Aortic smooth muscle cell (primary cell): Measurements from ENCODE around the gene TLX2. TPM values are rescaled to one million over a fixed set of nuclear protein-coding genes. Genes with fewer than 3 reads are reported as not detected.

ENCODE experiments used
- total RNA-seq: library from RNA; depleted of rRNA; stranded (reverse); fragments of >200 nt; gene quantifications from 2 replicates; pipeline ENCODE4 v1.2.3, GENCODE V29; 2014

The TLX2 gene
- total RNA-seq = 0.06 TPM in 1 of 2 replicates, not detected in the other

GRCh38 chr2:74514368-74515270 lies at the start of gene TLX2:
TSS of gene TLX2 (plus strand) at chr2:74514450. CDS start at chr2:74514807, 357 bp downstream.

DNA sequence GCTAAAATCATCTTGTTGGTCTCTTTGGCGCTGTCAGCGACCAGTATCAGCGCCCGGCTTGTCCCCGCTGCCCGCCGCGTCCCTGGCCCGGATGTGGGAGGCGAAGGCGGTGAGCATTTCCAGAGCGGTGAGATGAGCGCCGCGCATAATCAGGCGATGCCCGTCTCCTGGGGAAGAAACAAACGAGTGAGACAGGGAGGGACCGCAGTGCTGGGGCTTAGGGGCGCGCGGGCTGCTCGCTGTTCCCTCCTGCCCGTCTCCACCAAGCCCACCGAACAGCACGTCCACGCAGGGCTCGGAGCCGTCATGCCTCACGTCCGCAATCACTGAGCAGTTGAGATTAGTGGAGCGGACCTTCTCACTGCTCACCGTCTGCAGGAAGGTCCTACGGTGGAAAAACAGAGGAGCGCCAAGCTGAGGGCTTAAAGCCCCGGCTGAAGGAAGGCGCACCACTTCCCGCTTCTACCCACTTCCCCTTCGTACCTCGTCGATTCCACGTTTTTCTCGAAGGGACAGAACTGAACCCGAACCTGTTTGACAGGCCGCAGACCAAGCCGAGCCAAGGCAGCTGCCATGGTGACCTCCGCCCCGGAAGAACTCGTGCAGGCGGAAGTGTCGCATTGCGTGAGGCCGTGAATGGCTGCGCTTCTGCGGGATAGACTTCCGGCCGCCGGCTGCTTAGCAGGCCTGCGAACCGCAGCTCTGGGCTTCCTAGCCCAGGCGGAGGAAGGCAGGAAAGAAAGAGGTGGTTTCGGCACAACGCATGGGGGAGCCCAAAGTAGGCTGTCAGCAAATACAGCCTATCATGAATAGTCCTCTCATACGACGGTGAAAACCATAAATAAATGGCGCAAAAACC lies 41.9 kb upstream of the TLX2 start, which contains the start of gene MRPL53:
Gene MRPL53, minus strand, starts transcription at position 595 of the 859 bp plus-strand sequence. Its CDS starts 20 bp downstream, at position 575.

GRCh38 chr2:74482801-74483674 lies 31.2 kb upstream of the TLX2 start, which contains the start of the genes CCDC142 and TTC31:
TSS of gene CCDC142 (minus strand) at chr2:74482998. CDS start at chr2:74482837, 161 bp downstream.
TSS of gene TTC31 (plus strand) at chr2:74483081. CDS start at chr2:74483096, 15 bp downstream.

DNA sequence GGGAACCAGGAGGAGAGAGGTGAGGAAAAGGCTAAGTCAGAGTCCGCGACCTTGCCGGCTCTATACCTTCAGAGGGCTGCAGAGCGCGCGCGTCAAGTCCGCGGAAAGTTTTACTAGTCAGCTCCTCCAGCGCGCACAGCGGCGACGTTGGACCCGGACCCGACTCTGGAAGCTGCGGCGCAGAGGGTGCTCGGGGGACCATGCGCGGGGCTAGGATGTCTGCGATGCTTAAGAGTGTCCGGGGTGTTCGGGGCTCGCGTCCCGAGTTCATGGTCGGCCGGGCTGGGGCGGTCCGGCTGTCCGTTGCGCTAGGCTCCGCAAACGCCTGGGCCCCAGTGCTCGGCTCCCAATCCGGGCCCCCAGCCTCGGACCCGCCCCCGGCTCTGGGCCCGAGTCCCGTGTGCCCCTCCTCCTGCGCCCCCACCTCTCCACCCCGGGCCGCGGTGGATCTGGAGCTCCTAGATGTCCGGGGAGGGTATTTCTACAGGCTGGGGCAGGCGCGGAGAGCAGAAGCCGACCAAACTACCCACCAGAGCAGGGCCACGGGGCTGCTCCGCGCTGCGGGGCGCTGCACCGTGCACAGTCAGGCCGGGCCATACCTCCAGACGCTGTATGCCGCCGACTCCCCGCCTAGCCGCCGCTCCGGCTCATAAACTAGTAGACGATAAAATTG lies 14.8 kb upstream of the TLX2 start, which contains the start of gene LBX2:
Gene LBX2, minus strand, starts transcription at position 337 of the 673 bp plus-strand sequence. Its CDS starts 66 bp downstream, at position 271.

GRCh38 chr2:74507145-74507925 lies 6.9 kb upstream of the TLX2 start, which contains the start of gene PCGF1:
TSS of gene PCGF1 (minus strand) at chr2:74507695. CDS start at chr2:74507668, 27 bp downstream.

GRCh38 chr2:74525717-74526648 lies 11.7 kb downstream of the TLX2 start, which contains the start of gene DQX1:
TSS of gene DQX1 (minus strand) at chr2:74526231. CDS start at chr2:74525729, 502 bp downstream.

GRCh38 chr2:74529357-74530238 lies 15.3 kb downstream of the TLX2 start, which contains the start of the genes AUP1 and HTRA2:
TSS of gene AUP1 (minus strand) at chr2:74529706. CDS start at chr2:74529629, 77 bp downstream.
TSS of gene HTRA2 (plus strand) at chr2:74529933. CDS start at chr2:74530007, 74 bp downstream.

GRCh38 chr2:74553892-74554819 lies 39.9 kb downstream of the TLX2 start, which contains the start of the genes DOK1 and LOXL3:
TSS of gene DOK1 (plus strand) at chr2:74554720. CDS start at chr2:74554755, 35 bp downstream.
TSS of gene LOXL3 (minus strand) at chr2:74553942. CDS start at chr2:74552634, 1,308 bp downstream.

Other genes starting within 250 kb of the TLX2 start
- under 0.01 and 0.31 TPM in 2 replicates for gene SLC4A5, start 171.0 kb upstream of the TLX2 start, total RNA-seq
- gene DCTN1, start 134.1 kb upstream of the TLX2 start, total RNA-seq = 185 TPM in 2 replicates
- 0.87 and 1.1 TPM in 2 replicates for gene C2orf81, start 92.8 kb upstream of the TLX2 start, total RNA-seq
- gene WDR54, start 92.7 kb upstream of the TLX2 start, total RNA-seq = 24.7 and 32.9 TPM in 2 replicates
- 14.3 and 15.8 TPM in 2 replicates for gene RTKN, start 72.5 kb upstream of the TLX2 start, total RNA-seq
- gene INO80B, start 59.4 kb upstream of the TLX2 start, total RNA-seq = 14.3 and 15.0 TPM in 2 replicates
- gene WBP1, start 56.0 kb upstream of the TLX2 start, total RNA-seq = 45.6 and 57.9 TPM in 2 replicates
- 44.3 and 53.5 TPM in 2 replicates for gene MOGS, start 49.1 kb upstream of the TLX2 start, total RNA-seq
- 31.5 and 42.1 TPM in 2 replicates for gene MRPL53, start 41.8 kb upstream of the TLX2 start, total RNA-seq
- gene CCDC142, start 31.5 kb upstream of the TLX2 start, total RNA-seq = 15.9 and 24.3 TPM in 2 replicates
- 9.4 and 11.5 TPM in 2 replicates for gene TTC31, start 31.4 kb upstream of the TLX2 start, total RNA-seq
- 1.6 and 2.2 TPM in 2 replicates for gene LBX2, start 14.8 kb upstream of the TLX2 start, total RNA-seq
- gene PCGF1, start 6.8 kb upstream of the TLX2 start, total RNA-seq = 27.6 and 31.1 TPM in 2 replicates
- gene DQX1, start 11.8 kb downstream of the TLX2 start, total RNA-seq = 0.12 TPM in 1 of 2 replicates, not detected in the other
- gene AUP1, start 15.3 kb downstream of the TLX2 start, total RNA-seq = 68.1 and 85.1 TPM in 2 replicates
- gene HTRA2, start 15.5 kb downstream of the TLX2 start, total RNA-seq = 38.1 and 51.3 TPM in 2 replicates
- 66.2 and 155 TPM in 2 replicates for gene LOXL3, start 39.5 kb downstream of the TLX2 start, total RNA-seq
- 43.4 and 115 TPM in 2 replicates for gene DOK1, start 40.3 kb downstream of the TLX2 start, total RNA-seq
- 0.06 and 0.26 TPM in 2 replicates for gene M1AP, start 133.9 kb downstream of the TLX2 start, total RNA-seq
- 6.5 and 7.5 TPM in 2 replicates for gene SEMA4F, start 139.8 kb downstream of the TLX2 start, total RNA-seq